Suprapubic skin (tissue), 4 donors: ENCODE data around the gene TMEM31.

Experiments
- EP300 ChIP-seq: sonication (generic); formaldehyde crosslinking; IDR thresholded peaks from one replicate; pipeline ENCODE4 v1.6.1; 2017; ENCODE audit warnings: antibody characterized with exemption
- POLR2A ChIP-seq, 2 donors: fragments of 450-650 bp; IDR thresholded peaks; one replicate each; pipeline ENCODE4 v1.6.1; 2017; ENCODE audit warnings: antibody characterized with exemption in 2 of 2, mild to moderate bottlenecking in 2 of 2, moderate library complexity in 2 of 2
- POLR2AphosphoS5 ChIP-seq, 3 donors: sonication (generic); formaldehyde crosslinking; IDR thresholded peaks; one replicate each; pipeline ENCODE4 v1.6.1; 2017; ENCODE audit warnings: antibody characterized with exemption in 3 of 3
- TF ChIP-seq, protein P1 (sequence below), 2 donors: fragments of 200-600 bp in 1 of 2; fragments of 450-650 bp in 1 of 2; sonication (generic) in 1 of 2; IDR thresholded peaks; one replicate each; pipeline ENCODE4 v1.5.1; 2016 to 2019; ENCODE audit warnings: antibody characterized with exemption in 2 of 2, mild to moderate bottlenecking in 1 of 2, moderate library complexity in 1 of 2

GRCh38 chrX:103733017-103733416, 22.3 kb downstream of the TMEM31 start:
- TF ChIP-seq EP300 (no peak), POLR2A (IDR thresholded peaks at IDR 0.05) (no peak), POLR2AphosphoS5 (IDR thresholded peaks at IDR 0.05) (no peak)
- TF ChIP-seq, protein P1, sequence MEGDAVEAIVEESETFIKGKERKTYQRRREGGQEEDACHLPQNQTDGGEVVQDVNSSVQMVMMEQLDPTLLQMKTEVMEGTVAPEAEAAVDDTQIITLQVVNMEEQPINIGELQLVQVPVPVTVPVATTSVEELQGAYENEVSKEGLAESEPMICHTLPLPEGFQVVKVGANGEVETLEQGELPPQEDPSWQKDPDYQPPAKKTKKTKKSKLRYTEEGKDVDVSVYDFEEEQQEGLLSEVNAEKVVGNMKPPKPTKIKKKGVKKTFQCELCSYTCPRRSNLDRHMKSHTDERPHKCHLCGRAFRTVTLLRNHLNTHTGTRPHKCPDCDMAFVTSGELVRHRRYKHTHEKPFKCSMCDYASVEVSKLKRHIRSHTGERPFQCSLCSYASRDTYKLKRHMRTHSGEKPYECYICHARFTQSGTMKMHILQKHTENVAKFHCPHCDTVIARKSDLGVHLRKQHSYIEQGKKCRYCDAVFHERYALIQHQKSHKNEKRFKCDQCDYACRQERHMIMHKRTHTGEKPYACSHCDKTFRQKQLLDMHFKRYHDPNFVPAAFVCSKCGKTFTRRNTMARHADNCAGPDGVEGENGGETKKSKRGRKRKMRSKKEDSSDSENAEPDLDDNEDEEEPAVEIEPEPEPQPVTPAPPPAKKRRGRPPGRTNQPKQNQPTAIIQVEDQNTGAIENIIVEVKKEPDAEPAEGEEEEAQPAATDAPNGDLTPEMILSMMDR (IDR thresholded peaks at IDR 0.05), result no peak
